KBM-7 (cell line): Measurements from ENCODE around the gene TUBGCP5.
"Not testable (repeated sequence)": the region's sequence is repeated elsewhere in the genome, so short reads cannot be mapped to it uniquely, and the experiment has no call there.

Source experiments
- DNase-seq: peaks from one replicate; pipeline ENCODE4 v3.0.0-alpha.2; 2015
- in situ Hi-C: fragments of 300-500 bp; cut with MboI; formaldehyde crosslinking; loops from 2 replicates; pipeline ENCODE4 v1.14.3; 2020; ENCODE audit warnings: low sequenced_read_pairs, low pct_unique_long_range_greater_than_20kb, mixed read lengths

The TUBGCP5 gene

GRCh38 chr15:22981931-22982330 is 57.4 kb downstream of the TUBGCP5 start:
- DNase-seq, in situ Hi-C loops: not testable (repeated sequence)

GRCh38 chr15:22981051-22981840 is 58.1 kb downstream of the TUBGCP5 start:
- in situ Hi-C loops: no loop called here
- no peak for DNase-seq

- DNase-seq: peak; percentile 72
- in situ Hi-C loops: no loop called here
These were observed 58.9 kb downstream of the TUBGCP5 start, which contains the start of gene CYFIP1 for GRCh38 chr15:22980189-22981050. Gene CYFIP1, minus strand, starts transcription at chr15:22980368. Its CDS starts 33,083 bp downstream, at chr15:22947285.

- in situ Hi-C loops: no loop called here
- peak; percentile 68 for DNase-seq
These were observed 59.9 kb downstream of the TUBGCP5 start for GRCh38 chr15:22979238-22980188.

- no peak for DNase-seq
These were observed 60.6 kb downstream of the TUBGCP5 start for GRCh38 chr15:22978691-22979237.

GRCh38 chr15:22974745-22975144 is 64.6 kb downstream of the TUBGCP5 start:
- DNase-seq: peak; percentile 76
- in situ Hi-C loops: no loop called here

More at GRCh38 chr15:22978691-22979237, 60.6 kb downstream of the TUBGCP5 start:
- in situ Hi-C loops: no loop called here

GRCh38 chr15:22973987-22974386 is 65.4 kb downstream of the TUBGCP5 start:
- in situ Hi-C loops: no loop called here
- DNase-seq: no peak

GRCh38 chr15:22973286-22973685 is 66.1 kb downstream of the TUBGCP5 start:
- DNase-seq: no peak
- in situ Hi-C loops: no loop called here

GRCh38 chr15:22969489-22969888 is 69.9 kb downstream of the TUBGCP5 start:
- no peak for DNase-seq
- in situ Hi-C loops: no loop called here

GRCh38 chr15:22968366-22968765 is 71.0 kb downstream of the TUBGCP5 start:
- in situ Hi-C loops: no loop called here
- DNase-seq: no peak

GRCh38 chr15:22967084-22967770 is 72.1 kb downstream of the TUBGCP5 start:
- in situ Hi-C loops: no loop called here
- no peak for DNase-seq

- in situ Hi-C loops: no loop called here
- no peak for DNase-seq
These were observed 72.9 kb downstream of the TUBGCP5 start for GRCh38 chr15:22966321-22967083.

GRCh38 chr15:22963641-22964040 is 75.7 kb downstream of the TUBGCP5 start:
- in situ Hi-C loops: no loop called here
- DNase-seq: no peak

- no peak for DNase-seq
- in situ Hi-C loops: no loop called here
These were observed 76.8 kb downstream of the TUBGCP5 start for GRCh38 chr15:22962611-22963010.

- DNase-seq: no peak
- in situ Hi-C loops: no loop called here
These were observed 77.6 kb downstream of the TUBGCP5 start for GRCh38 chr15:22961762-22962161.

- DNase-seq: no peak
- in situ Hi-C loops: no loop called here
These were observed 78.8 kb downstream of the TUBGCP5 start for GRCh38 chr15:22960556-22960955.

- no peak for DNase-seq
- in situ Hi-C loops: no loop called here
These were observed 79.2 kb downstream of the TUBGCP5 start for GRCh38 chr15:22960126-22960525.
